AG10803 (cell line): ENCODE measurements around the gene ZRANB3.
A peak's percentile ranks its signal among the peaks of the same experiment; 100 is the strongest.
"Not testable (repeated sequence)": the region's sequence is repeated elsewhere in the genome, so short reads cannot be mapped to it uniquely, and the experiment has no call there.

Experiments used
- DNase-seq: peaks from one replicate; pipeline ENCODE4 v3.0.0; 2010; ENCODE audit warnings: low read depth
- H3K4me3 ChIP-seq: 2 replicates; pipeline ENCODE4 v1.5.1; 2011; ENCODE audit warnings: mild to moderate bottlenecking, low read length, control low read depth
- TF ChIP-seq, protein P1 (sequence below): conservative IDR thresholded peaks from 2 replicates; pipeline ENCODE4 v1.5.1; 2011; ENCODE audit warnings: mild to moderate bottlenecking, low read length, control low read depth, inconsistent platforms

Gene ZRANB3

GRCh38 chr2:135304694-135305093, 226.3 kb downstream of the ZRANB3 start:
- DNase-seq = no peak
- TF ChIP-seq, protein P1, sequence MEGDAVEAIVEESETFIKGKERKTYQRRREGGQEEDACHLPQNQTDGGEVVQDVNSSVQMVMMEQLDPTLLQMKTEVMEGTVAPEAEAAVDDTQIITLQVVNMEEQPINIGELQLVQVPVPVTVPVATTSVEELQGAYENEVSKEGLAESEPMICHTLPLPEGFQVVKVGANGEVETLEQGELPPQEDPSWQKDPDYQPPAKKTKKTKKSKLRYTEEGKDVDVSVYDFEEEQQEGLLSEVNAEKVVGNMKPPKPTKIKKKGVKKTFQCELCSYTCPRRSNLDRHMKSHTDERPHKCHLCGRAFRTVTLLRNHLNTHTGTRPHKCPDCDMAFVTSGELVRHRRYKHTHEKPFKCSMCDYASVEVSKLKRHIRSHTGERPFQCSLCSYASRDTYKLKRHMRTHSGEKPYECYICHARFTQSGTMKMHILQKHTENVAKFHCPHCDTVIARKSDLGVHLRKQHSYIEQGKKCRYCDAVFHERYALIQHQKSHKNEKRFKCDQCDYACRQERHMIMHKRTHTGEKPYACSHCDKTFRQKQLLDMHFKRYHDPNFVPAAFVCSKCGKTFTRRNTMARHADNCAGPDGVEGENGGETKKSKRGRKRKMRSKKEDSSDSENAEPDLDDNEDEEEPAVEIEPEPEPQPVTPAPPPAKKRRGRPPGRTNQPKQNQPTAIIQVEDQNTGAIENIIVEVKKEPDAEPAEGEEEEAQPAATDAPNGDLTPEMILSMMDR = no peak
- H3K4me3 ChIP-seq = no peak overlapping the region

DNA sequence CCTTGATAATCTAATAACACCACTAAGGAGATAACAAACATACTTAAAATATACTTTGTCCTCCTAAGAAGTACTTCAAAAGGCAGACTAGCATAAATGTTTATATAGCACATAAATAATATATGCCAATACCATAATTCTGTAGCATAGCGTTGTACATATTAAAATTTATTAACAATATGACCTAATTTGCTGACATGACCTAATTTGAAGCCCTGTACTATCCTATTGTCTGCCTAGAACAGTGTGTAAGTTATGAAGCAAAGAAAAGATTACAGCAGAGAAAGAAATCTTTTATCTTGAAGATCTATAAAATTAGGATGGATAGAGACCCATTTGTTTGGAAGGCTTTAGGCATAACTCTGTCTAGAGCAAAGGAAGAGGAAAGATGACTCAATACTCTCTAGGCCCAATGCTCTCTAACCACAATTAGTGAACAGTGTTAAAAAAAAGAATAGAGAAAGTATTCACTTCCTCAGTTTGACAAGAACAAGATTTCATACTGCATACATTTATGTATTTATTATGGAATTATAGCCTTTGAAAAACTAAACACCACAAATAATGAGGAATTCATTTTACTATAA, 231.3 kb downstream of the ZRANB3 start:
- TF ChIP-seq, protein P1 = no peak
- peak; percentile 17 for DNase-seq
- no peak overlapping the region for H3K4me3 ChIP-seq

- TF ChIP-seq, protein P1 = no peak
- DNase-seq = no peak
Observed at GRCh38 chr2:135299165-135299564, 231.9 kb downstream of the ZRANB3 start.

DNA sequence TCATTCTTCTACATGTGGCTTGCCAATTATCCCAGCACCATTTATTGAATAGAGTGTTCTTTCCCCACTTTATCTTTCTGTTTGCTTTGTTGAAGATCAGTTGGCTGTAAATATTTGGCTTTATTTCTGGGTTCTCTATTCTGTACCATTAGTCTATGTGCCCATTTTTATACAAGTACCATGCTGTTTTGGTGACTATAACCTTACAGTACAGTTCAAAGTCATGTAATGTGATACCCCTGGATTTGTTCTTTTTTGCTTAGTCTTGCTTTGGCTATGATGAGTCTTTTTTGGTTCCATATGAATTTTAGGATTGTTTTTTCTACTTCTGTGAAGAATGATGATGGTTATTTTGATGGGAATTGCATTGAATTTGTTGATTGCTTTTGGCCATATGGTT, 243.9 kb downstream of the ZRANB3 start:
- not testable (repeated sequence) for H3K4me3 ChIP-seq, DNase-seq

More at GRCh38 chr2:135299165-135299564, 231.9 kb downstream of the ZRANB3 start:
- no peak overlapping the region for H3K4me3 ChIP-seq

DNA sequence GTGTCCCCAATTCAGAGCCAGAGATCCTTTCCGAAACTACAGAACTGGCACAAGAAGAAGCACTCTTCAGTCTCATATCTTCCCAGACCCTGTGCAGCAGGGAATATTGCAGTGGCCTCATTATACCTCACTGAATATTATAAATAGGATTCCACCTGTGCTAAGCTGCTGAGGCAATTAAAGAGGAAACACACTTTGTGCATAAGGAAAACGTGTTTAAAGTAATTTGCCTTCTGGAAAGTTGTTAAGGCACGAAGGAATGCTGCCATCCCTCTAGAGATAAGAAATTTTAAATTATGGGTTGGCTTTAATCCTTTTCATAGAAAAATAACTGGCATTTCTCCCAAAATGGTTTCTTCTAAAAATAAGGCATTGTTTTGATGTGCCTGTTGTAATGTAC, 245.6 kb downstream of the ZRANB3 start:
- H3K4me3 ChIP-seq = no peak overlapping the region

DNA sequence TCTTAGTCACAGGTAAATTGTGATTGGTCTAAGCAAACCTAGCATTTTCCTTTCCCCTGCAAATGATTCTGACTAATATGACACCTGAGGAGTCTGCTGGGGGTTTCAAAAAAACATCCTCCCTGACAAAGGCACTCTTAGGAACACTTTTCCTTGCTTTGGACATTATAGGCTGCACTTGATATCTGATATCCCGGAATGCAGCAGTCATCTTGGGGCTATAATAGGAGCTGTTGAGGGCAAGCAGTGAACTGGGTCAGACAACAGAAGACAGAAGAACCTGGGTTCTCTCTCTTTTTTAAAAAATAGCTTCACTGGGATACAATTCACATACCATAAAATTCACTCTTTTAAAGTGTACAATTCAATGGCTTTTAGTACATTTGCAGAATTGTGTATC, 249.6 kb downstream of the ZRANB3 start:
- H3K4me3 ChIP-seq = no peak overlapping the region
- DNase-seq = no peak
- TF ChIP-seq, protein P1 = no peak

More for the DNA sequence above, 245.6 kb downstream of the ZRANB3 start:
- no peak for DNase-seq
- TF ChIP-seq, protein P1 = no peak

DNA sequence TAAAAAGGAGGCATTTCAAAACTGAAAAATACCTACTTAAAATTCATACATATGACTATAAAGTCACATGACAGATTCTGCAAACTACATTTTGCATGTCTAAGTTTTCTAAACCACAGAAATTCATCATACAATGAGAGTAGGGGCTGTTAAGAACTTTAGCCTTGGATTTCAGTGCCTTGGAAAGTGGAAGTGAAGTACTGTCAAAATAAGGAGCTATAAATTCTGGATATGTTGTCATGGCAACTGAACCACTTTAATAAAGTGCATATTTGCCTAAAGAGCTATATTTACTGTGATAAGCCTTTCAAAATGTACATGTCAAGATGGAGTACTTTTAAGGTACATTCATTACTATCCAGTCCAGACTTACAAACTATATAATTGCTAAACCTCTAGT, 251.8 kb downstream of the ZRANB3 start:
- TF ChIP-seq, protein P1 = no peak
- no peak for DNase-seq
- H3K4me3 ChIP-seq = no peak overlapping the region

GRCh38 chr2:135276525-135276924, 254.5 kb downstream of the ZRANB3 start:
- DNase-seq = no peak
- TF ChIP-seq, protein P1 = no peak
- H3K4me3 ChIP-seq = no peak overlapping the region
